HG03064 (cell line): ENCODE results near the gene HK2.

Experiments used
- ATAC-seq: cut with Tn5 transposase; IDR thresholded peaks from one replicate; pipeline ENCODE4 v1.9.1; 2021; ENCODE audit warnings: low read depth; ENCODE audit not compliant: unreplicated experiment

The HK2 gene

DNA sequence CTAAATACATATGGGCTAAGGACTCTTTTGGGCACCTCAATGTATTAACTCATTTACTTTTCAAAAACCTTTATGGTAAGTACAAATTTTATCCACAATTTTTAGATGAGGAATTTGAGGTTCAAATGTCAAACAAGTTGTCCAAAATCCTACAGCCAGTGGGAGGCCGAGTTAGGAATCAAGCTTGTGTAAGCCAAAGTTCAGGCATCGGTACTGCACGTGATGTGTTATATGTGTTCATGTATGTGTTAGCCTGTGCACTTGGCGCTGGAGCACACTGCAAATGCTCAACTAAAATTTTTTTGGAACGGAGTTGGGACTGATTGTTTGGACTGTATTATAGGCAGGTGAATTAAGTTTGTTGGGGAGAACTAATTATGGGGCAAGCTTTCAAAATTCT is 22.7 kb downstream of the HK2 start:
- ATAC-seq, result no peak

DNA sequence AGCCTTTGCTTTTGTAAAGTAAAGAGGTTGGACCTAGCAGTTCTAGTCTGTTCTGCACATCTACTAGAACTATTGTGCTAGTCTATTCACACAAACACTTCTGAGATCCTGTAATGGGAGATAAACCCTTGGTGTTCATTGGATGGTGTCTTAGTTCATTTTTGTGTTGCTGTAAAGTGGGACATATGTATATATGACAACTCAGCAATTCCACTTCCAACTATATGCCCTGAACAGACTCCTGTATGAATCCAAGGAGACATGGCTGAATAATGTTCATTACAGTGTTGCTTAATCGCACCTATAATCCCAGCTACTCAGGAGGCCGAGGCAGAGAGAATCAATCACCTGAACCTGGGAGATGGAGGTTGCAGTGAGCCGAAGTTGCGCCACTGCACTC is 23.3 kb downstream of the HK2 start:
- ATAC-seq, result no peak

DNA sequence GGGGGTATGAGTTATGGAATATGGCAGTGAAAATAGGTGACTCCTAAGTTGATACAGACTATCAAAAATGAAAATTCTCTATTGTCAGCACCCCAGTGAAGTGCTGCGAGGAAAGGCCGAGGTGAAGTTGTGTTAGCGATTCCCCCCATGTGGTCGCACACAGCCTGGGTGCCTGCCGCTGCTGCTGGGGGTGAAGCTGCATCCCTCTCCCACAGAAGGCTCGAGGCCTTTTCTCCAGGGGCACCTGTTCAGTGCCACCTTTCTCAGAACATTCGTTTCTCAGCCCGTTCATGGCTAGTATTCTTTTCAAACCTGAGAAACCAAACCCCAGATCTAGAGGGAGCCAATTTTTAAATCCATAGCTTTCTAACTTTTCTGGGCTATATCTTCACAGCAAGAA is 23.8 kb downstream of the HK2 start:
- no peak for ATAC-seq

DNA sequence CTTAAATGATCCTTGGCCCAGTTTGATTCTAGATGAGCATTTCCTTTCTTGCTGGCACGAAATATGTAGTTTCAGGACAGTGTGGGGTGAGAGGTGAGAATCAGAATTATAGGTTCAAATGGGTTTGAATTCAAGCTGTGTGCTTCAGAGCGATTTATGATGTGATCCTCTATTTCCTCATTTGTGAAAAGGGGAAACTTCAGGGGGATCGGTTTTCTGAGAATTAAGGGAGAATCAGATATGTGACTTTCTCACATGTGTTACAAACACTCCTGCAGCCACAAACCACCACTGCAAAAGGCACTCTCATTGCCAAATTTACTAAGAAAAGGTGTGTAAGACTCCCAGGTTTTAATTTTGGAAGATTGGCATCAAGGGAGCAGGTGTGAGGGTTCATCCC is 24.4 kb downstream of the HK2 start:
- ATAC-seq, result no peak

DNA sequence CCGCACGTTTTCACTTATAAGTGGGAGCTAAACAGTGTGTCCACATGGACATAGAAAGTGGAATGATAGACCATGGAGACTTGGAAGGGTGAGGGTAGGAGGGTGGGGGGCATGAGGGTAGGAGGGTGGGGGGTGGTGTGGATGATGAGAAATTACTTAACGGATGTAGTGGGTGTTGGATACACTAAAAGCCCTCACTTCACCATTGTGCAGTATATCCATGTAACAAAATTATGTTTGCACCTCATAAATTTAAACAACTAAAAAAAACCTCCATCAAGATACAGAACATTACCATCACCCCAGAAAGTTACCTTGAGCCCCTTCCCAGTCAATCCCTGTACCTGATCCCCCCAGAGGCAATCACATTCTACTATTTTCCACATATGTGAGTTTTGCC is 26.2 kb downstream of the HK2 start:
- ATAC-seq, result no peak

DNA sequence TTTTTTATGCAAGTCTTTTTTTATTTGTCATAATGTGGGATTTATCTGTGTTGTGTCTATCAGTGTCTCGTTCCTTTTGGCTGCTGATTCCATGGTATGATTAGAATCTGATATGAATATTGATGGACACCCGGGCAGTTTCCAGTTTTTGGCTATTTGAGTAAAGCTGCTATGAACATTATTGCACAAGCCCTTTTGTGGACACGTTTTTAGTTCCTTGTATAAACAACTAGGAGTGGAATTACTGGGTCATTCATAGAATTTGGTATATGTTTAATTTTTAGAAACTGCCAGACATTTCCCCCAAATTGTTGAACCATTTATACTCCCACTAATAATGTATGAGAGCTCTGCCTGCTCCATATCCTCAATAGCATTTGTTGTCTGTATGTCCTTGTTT is 26.6 kb downstream of the HK2 start:
- ATAC-seq, result no peak

DNA sequence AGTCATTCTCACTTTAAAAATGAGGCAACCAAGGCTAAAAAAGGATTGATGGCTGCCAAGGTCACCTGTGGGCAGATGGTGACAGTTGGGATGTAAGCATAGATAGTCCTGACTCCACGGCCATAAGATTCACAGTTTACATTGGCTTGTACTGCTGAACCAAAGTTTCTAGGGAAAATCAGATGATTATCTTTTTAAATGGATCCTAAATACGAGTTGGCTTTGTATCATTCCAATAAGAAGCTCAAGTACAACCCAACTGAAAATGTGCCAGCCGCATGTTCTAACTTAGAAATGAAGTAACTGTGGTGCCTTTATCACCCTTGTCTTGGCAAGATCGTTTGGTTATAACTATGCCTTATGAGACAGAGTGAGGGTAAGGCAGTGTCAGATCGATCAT is 27.6 kb downstream of the HK2 start:
- ATAC-seq, result no peak

DNA sequence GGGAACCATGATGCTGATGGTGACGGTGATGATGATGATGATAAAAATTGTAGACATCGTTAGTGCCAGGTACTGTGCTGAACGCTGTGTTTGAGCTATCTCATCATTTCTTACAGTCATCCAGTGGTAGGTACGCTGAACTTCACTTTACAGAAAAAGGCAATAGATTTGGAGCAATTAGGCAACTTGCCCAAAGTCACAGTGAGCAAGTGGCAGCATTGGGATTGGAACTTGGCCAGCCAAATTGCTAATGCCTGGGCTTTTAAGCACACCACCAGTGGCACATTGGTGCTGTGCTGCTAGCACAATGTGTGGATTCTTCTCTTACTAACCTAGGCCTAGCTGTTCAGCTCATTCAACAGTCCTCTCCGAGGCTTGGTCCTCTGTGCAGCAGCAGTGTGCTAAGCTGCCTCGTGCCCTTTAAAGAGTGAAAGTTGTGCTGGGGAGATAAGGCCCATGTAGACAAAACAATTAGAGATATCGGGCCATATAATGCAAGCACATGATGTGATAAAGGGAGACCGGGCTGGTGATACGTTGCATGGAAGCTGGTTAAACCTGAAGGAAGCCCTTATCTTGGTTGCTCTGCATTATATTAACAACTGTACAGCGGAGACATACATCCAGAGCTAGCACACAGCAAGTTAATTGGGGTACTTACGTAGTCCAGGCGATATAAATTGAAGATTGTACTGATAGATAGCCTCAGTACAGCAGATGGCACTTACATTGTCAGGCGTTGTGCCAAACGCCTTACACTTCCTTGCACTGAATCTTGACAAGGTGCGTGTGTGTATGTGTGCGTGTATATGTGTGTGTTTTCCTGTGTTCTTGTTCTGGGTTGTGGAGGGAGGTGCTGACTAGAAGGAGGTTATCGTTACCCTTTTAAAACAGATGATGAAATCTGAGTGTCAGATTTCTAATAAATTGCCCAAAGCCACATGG is 28.4 kb downstream of the HK2 start:
- ATAC-seq, result no peak

DNA sequence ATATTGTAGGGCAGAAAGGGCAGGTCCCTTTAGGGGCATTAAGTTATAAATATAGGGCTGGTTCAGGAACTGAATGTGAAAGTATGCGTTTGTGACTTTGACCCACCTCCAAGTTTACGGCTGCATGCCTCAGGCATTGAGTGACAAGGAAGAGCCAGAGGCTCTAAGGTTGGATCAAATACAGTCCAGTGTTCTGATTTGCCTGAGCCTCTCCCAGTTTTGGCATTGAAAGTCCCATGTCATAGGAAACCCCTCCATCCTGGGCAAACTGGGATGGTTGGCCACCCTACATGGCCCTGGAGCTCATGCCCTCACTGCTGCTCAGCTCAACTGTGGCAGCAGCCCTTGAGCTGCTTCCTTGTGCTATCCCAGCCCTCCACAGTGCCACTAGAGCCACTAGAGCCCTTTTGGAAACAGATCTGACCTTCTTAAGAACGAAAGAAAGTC is 29.9 kb downstream of the HK2 start:
- ATAC-seq, result no peak

DNA sequence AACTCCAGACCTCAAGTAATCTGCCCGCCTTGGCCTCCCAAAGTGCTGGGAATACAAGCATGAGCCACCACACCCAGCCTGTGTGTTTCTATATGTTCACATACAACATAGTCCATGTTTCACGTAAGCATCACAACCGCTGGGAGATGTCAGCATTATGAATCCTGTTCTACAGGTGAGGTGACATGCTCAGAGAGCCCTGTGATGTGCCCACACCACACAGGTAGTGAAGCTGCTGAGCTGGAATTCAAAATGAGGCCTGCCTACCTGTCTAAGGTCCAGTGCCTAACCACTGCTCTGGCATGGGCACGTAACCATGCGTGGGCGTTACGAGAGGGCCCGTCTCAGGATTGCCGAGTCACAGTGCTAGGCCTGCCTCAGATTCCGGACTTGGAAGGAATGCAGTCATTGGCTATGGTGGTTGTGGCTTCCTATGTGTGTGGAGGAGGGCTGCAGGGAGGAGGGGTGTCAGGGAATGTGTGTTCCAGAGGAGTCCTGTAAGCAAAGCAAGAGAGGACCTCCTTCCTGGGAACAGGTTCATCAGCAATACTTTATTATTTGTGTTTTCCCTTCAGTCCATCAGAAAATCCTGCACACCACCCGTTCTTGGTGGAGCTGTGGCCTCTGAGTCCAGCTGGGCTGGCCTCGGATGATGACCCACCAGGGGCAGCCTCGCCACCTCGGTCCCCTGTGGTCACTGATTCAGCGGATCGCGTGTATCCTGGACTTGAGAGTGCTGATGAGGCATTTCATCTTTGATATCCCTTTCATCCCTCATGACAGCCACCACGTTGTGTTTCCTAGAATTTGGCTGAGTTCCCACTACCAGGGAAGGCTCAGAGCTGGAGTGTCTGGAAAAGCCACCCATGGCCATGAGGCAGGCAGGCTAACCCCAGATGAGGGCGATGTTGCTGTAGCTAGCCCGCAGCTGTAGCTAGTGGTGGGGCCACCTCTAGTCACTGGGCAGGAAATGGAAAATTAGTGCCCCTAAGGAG is 31.1 kb downstream of the HK2 start:
- ATAC-seq, result no peak

DNA sequence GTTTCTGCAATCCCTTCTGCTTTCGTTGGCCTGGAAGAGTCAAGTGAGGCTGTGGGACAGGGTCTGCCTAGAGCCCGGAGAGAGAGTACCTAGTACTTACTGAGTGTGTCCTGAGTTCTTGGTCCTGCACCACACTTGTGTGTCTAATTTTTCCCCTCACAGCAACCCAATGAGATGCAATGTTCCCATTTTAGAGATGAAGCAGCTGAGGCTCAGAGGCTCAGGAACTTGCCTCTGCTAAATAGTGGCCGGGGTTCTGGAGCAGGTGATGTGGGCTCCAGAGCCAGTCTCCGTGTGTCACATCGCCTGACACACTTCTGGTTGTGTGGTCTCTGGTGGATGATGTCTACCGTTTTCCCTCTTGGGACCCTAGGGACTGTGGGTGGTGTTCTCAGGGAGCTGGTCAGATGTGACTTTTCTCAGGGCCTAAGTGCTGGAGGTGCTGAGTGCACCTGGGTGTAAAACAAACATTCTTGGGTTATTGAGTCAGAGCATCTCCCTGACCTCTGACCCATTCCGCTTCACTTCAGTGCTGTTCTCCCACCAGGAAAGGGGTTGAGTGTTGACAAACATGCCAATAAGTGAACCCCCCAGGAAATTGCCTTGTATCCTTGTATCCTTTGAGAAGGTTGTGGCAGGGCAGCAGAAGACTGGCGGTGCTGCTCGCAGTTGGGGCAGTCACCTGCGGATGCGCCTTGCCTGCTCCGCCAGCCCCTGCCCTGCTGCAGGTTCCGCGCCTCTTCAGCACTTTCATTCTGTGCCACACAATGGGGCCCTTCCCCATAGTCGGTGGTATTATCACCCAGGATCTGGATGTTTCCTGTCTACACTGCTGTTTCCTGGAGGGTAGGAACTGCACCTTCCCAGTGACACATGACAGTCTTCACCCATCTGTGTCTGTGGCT is 32.1 kb downstream of the HK2 start:
- ATAC-seq, result no peak

DNA sequence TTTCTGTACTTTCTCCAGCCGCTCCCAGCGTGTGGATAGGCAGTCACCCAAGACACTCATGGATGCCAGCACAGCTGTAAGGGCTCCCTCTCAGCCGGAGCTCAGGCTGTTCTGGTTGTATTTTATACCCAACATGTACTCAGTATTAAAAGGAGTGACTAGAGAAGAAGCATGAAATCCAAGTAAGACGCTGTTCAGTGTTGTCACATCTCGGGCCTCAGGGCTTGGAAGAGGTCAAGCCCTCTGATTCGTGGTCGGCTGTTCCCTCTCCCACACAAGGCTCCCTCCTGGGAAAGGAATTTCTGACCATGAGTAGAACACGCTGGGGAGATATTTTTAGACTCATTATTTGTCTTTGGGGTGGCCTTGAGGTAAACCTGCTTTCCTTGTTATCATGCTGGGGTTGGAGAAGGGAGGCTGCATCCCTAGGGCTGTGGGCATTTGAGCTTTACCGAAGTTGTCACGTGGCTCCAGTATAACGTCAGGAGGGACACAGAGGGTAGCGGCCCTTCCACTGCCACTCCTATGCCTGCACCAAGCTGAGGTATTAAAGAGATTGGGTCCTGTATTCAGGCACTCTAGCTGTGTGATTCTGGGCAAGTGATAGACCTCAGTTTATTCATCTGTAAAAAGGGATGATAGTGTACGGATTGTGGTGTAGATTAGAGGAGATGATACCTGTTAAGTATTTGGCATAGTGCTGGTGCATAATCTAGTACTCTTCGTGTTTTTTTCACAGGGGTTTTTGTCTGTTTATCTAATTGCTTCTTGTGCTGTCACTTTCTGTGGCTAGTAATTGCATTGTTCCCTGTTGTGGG is 34.1 kb downstream of the HK2 start:
- no peak for ATAC-seq

DNA sequence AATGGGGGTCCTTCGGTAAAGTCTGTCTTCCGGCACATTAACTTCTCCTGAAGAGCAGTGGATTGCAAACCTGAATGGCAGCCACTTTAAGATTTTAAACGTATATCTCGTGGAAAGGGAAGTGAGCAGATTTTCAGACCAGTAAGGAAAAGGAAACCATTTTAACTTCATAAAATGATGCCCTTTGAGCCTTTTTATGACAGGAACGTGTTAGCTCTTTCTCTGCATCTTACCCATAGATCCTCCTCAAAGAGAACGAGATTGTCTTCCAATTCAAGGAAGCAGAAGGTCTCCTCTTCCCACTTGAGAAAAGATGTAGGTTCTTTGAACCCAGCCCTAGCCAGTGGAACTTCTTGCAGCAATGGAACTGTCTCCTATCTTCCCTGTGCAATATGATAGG is 35.6 kb downstream of the HK2 start:
- ATAC-seq, result no peak

DNA sequence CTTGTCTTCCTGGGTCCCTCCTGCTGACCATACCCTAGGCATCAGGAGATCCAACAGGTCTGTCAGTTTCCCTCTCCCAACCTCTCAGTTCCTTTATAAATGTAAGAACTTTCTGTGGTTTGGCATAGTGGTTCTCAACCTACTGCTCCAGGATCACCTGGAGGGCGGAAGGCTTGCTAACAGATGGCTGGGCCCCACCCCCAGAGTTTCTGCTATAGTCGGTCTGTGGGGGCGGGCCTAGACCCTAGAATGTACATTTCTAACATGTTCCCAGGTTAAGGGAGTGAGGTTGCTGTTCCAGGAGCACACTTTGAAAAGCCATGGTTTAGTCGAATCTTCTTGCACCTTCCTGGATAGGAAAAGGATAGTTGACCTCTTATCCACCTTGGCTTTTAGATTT is 37.0 kb downstream of the HK2 start:
- ATAC-seq, result no peak

DNA sequence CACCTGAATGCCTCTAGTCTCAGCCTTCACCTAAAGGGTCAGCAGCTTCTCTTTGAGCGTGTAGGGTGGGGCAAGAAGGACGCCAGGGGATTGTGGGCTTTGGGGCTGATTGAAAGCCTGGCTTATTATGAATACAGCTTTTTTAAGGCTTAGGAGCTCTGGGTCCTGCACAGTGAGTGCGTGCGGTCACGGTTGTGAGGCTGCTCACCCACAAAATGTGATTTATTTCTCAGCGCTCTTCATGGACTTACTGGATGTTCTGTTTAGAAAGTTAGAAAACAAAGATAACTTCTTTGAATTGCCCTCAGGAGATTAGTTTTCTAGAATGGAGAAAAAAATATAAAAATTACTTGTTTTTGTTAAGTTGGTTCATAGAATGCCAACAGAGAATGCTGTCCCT is 37.5 kb downstream of the HK2 start:
- no peak for ATAC-seq

DNA sequence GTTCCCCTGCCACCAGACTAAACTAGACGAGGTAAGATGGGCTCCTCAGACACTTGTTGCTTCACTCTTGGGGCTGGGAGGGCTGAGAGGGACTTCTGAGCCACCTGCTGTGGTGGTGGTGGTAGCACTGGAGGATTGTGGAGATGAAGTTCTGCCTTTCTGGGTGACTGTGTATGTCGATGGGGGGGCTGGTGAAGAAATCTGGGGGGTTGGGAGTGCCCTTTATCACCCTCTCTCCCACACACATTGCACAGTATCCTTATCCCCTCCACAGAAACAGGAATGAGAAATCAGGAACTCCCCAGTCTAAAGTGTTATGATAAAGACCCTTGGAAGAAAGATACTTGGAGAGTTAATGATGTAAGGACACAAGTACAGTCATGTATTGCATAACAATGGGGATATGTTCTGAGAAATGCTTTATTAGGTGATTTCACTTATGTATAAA is 38.5 kb downstream of the HK2 start:
- no peak for ATAC-seq

DNA sequence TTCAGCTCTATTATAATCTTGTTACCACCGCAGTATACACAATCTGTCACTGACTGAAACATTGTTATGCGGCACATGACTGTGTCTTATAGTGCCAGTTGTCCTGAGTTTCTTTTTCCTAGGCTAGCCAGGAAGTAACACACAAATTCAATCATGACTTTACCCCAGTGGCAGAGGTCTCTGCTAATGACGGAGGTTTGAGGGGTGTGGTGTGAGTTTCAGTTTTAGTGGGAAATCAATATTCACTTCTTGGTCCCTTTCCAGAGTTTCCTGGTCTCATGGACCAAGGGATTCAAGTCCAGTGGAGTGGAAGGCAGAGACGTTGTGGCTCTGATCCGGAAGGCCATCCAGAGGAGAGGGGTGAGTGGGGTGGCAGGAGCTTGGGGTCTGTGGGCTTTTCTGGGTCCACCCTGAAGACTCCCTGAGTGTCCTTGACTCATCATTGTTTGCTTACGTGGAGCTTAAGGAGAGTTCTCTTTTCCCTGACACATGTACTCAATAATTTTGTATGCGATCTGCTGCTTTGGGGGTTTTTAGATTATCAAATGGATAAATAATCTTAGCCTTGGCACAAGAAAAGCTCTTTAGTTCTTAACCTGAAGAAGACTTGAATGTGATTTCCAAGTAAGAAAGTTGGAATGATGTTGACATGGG is 39.2 kb downstream of the HK2 start:
- no peak for ATAC-seq

DNA sequence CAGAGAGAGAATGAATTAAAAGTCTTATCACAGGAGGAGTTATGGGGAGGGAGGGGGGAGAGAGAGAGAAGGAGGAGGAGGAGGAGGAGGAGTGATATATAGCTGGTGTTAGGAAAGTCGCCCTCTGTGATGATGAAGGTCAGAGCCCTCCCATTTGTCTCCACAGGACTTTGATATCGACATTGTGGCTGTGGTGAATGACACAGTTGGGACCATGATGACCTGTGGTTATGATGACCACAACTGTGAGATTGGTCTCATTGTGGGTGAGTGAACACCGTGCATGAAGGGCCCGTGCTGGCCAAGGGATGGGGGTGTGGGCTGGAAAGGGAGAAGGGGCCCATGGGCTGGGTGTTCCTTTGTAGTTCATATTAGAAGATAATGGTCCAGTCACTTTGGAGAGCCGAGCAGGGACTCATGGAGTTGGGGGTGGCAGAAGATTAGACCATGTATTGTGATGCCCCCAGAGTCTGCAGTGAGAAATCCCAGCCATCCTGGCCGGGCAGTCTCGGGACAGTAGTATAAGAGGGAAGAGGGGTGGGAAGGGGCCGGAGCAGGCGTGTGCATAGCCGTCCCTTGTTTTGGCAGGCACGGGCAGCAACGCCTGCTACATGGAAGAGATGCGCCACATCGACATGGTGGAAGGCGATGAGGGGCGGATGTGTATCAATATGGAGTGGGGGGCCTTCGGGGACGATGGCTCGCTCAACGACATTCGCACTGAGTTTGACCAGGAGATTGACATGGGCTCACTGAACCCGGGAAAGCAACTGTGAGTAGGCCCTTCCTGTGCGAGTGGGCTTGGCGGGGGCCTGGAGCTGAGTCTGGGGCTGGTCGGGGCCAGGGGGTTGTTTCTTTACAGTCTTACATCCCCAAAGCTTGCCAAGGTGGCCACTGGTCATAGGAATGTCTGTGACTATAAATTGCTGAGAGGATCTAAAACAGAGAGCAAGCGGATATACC is 40.0 kb downstream of the HK2 start:
- no peak for ATAC-seq
